Astrocyte (in vitro differentiated cells and primary cell): ENCODE measurements around the gene CTBP2. TPM values are rescaled to one million over a fixed set of nuclear protein-coding genes. Genes with fewer than 3 reads are reported as not detected.

Source experiments
- DNase-seq: peaks from one replicate; pipeline ENCODE4 v3.0.0-alpha.2; 2010; ENCODE audit warnings: low read depth
- FAIRE-seq: peaks from 2 replicates; lab custom pipeline; 2011; peaks lifted over from hg19 to GRCh38; lab: Jason Lieb, UNC
- H2AFZ ChIP-seq: 2 replicates; pipeline ENCODE4 v1.6.0; 2012; ENCODE audit warnings: low read depth, low read length, inconsistent platforms
- H3K27ac ChIP-seq: 2 replicates; pipeline ENCODE4 v1.5.1; 2011; ENCODE audit warnings: low read depth, low read length, inconsistent platforms
- H3K27me3 ChIP-seq: 2 replicates; pipeline ENCODE4 v1.6.0; 2011; ENCODE audit warnings: low read length, inconsistent platforms; ENCODE audit not compliant: insufficient read depth
- H3K36me3 ChIP-seq: 2 replicates; pipeline ENCODE4 v1.5.1; 2011; ENCODE audit warnings: low read length, inconsistent platforms; ENCODE audit not compliant: insufficient read depth
- H3K4me1 ChIP-seq: 2 replicates; pipeline ENCODE4 v1.5.1; 2011; ENCODE audit warnings: low read length, inconsistent platforms; ENCODE audit not compliant: insufficient read depth
- H3K4me2 ChIP-seq: 2 replicates; pipeline ENCODE4 v1.6.0; 2012; ENCODE audit warnings: low read length, inconsistent platforms
- H3K4me3 ChIP-seq: 2 replicates; pipeline ENCODE4 v1.5.1; 2011; ENCODE audit warnings: low read depth, mild to moderate bottlenecking, low read length, inconsistent platforms; ENCODE audit not compliant: insufficient read depth
- H3K79me2 ChIP-seq: 2 replicates; pipeline ENCODE4 v1.6.0; 2012; ENCODE audit warnings: mild to moderate bottlenecking, low read length, inconsistent platforms; ENCODE audit not compliant: insufficient read depth
- H3K9ac ChIP-seq: 2 replicates; pipeline ENCODE4 v1.6.0; 2012; ENCODE audit warnings: mild to moderate bottlenecking, low read length, inconsistent platforms
- H3K9me3 ChIP-seq: 2 replicates; pipeline ENCODE4 v1.5.1; 2012; ENCODE audit warnings: low read depth, mild to moderate bottlenecking, low read length, inconsistent platforms; ENCODE audit not compliant: insufficient read depth
- H4K20me1 ChIP-seq: 2 replicates; pipeline ENCODE4 v1.6.0; 2012; ENCODE audit warnings: low read length, inconsistent platforms; ENCODE audit not compliant: insufficient read depth
- H3K27ac Mint-ChIP-seq: one replicate; pipeline ENCODE4 v1.8.0; 2021; ENCODE audit warnings: mild to moderate bottlenecking, mixed read lengths; ENCODE audit not compliant: unreplicated experiment
- H3K27me3 Mint-ChIP-seq: one replicate; pipeline ENCODE4 v1.8.0; 2021; ENCODE audit warnings: low read depth, mixed read lengths; ENCODE audit not compliant: unreplicated experiment
- H3K36me3 Mint-ChIP-seq: one replicate; pipeline ENCODE4 v1.8.0; 2021; ENCODE audit warnings: low read depth, mixed read lengths; ENCODE audit not compliant: unreplicated experiment
- H3K4me1 Mint-ChIP-seq: one replicate; pipeline ENCODE4 v1.8.0; 2021; ENCODE audit warnings: low read depth, mixed read lengths; ENCODE audit not compliant: unreplicated experiment
- H3K4me3 Mint-ChIP-seq: one replicate; pipeline ENCODE4 v1.8.0; 2021; ENCODE audit warnings: mild to moderate bottlenecking, moderate library complexity, mixed read lengths; ENCODE audit not compliant: unreplicated experiment
- H3K9me3 Mint-ChIP-seq: one replicate; pipeline ENCODE4 v1.8.0; 2021; ENCODE audit warnings: mild to moderate bottlenecking, mixed read lengths; ENCODE audit not compliant: unreplicated experiment
- CTCF ChIP-seq: IDR thresholded peaks from 2 replicates; pipeline ENCODE4 v1.5.1; 2011; ENCODE audit warnings: low read depth, mild to moderate bottlenecking, inconsistent platforms, low read length, moderate library complexity; ENCODE audit not compliant: insufficient read depth
- EZH2 ChIP-seq: IDR thresholded peaks from 2 replicates; pipeline ENCODE4 v1.6.1; 2012; ENCODE audit warnings: mild to moderate bottlenecking, low read length, inconsistent platforms; ENCODE audit not compliant: insufficient read depth
- total RNA-seq: library from RNA; stranded (reverse); gene quantifications from 2 replicates; pipeline ENCODE4 v1.2.1, GENCODE V29; 2021

The CTBP2 gene
- total RNA-seq, 1 donor from 2014 or later: 109 TPM

- peaks cover 9% of the 10 kb centered on the region for H3K36me3 Mint-ChIP-seq
- H3K9me3 ChIP-seq: no peaks in the 10 kb centered on the region
- peak overlapping the region; percentile 18 for H3K27ac Mint-ChIP-seq
- peaks cover 23% of the 10 kb centered on the region for H3K79me2 ChIP-seq
- H3K4me3 Mint-ChIP-seq: no peak overlapping the region
- peaks cover 8% of the 10 kb centered on the region for H3K4me1 ChIP-seq
- no peak overlapping the region for H3K9ac ChIP-seq
- no peak overlapping the region for H3K4me3 ChIP-seq
- no peak for FAIRE-seq
- no peaks in the 10 kb centered on the region for H3K9me3 Mint-ChIP-seq
- H3K4me2 ChIP-seq: no peak overlapping the region
- no peak overlapping the region for H3K27ac ChIP-seq
- DNase-seq: no peak
- peaks cover 21% of the 10 kb centered on the region for H3K4me1 Mint-ChIP-seq
- TF ChIP-seq EZH2 (no peak), CTCF (no peak)
- peaks cover 63% of the 10 kb centered on the region for H4K20me1 ChIP-seq
- H3K36me3 ChIP-seq: peaks cover 6% of the 10 kb centered on the region
- no peak overlapping the region for H2AFZ ChIP-seq
- H3K27me3 ChIP-seq: no peaks in the 10 kb centered on the region
- no peaks in the 10 kb centered on the region for H3K27me3 Mint-ChIP-seq
Measured at GRCh38 chr10:124974131-124974530, 186.2 kb downstream of the CTBP2 start.

- Histone ChIP-seq H3K27me3 (no peaks in the 10 kb centered on the region), H2AFZ (no peak overlapping the region), H3K9ac (no peak overlapping the region), H3K4me3 (no peak overlapping the region), H3K9me3 (no peaks in the 10 kb centered on the region), H3K4me2 (no peak overlapping the region), H4K20me1 (peaks cover 65% of the 10 kb centered on the region), H3K79me2 (peaks cover 30% of the 10 kb centered on the region), H3K4me1 (peaks cover 8% of the 10 kb centered on the region), H3K36me3 (peaks cover 6% of the 10 kb centered on the region), H3K27ac (no peak overlapping the region)
- FAIRE-seq (no peak), DNase-seq (no peak)
- H3K27ac Mint-ChIP-seq: no peak overlapping the region
- no peaks in the 10 kb centered on the region for H3K27me3 Mint-ChIP-seq
- H3K36me3 Mint-ChIP-seq: peaks cover 15% of the 10 kb centered on the region
- TF ChIP-seq EZH2 (no peak), CTCF (no peak)
- no peak overlapping the region for H3K4me3 Mint-ChIP-seq
- H3K9me3 Mint-ChIP-seq: no peaks in the 10 kb centered on the region
- peaks cover 15% of the 10 kb centered on the region for H3K4me1 Mint-ChIP-seq
Measured at GRCh38 chr10:124972637-124973036, 187.7 kb downstream of the CTBP2 start.

GRCh38 chr10:124971276-124971675, 189.1 kb downstream of the CTBP2 start:
- H3K36me3 Mint-ChIP-seq: peaks cover 22% of the 10 kb centered on the region
- Histone ChIP-seq H3K4me3 (no peak overlapping the region), H2AFZ (no peak overlapping the region), H3K27me3 (no peaks in the 10 kb centered on the region), H3K4me2 (peak overlapping the region; percentile 7), H3K4me1 (peaks cover 7% of the 10 kb centered on the region), H3K79me2 (peaks cover 37% of the 10 kb centered on the region), H3K36me3 (peaks cover 6% of the 10 kb centered on the region), H3K9ac (no peak overlapping the region), H3K9me3 (no peaks in the 10 kb centered on the region), H3K27ac (no peak overlapping the region), H4K20me1 (peaks cover 63% of the 10 kb centered on the region)
- peaks cover 18% of the 10 kb centered on the region for H3K4me1 Mint-ChIP-seq
- DNase-seq (peak; percentile 9), FAIRE-seq (no peak)
- TF ChIP-seq CTCF (no peak), EZH2 (no peak)
- H3K27me3 Mint-ChIP-seq: no peaks in the 10 kb centered on the region
- H3K27ac Mint-ChIP-seq: no peak overlapping the region
- no peak overlapping the region for H3K4me3 Mint-ChIP-seq
- H3K9me3 Mint-ChIP-seq: no peaks in the 10 kb centered on the region
